Adipocyte (in vitro differentiated cells): ENCODE measurements around the gene VPS13D.
"Not testable (repeated sequence)": the region's sequence is repeated elsewhere in the genome, so short reads cannot be mapped to it uniquely, and the experiment has no call there.

ENCODE experiments used
- DNase-seq: peaks from one replicate; pipeline ENCODE4 v3.0.0-alpha.2; 2015; ENCODE audit warnings: low read depth
- H3K27me3 ChIP-seq: replicated peaks from 2 replicates; pipeline ENCODE4 v1.7.0; 2013; ENCODE audit warnings: mild to moderate bottlenecking, low read length, moderate library complexity; ENCODE audit not compliant: control insufficient read depth, insufficient read depth
- H3K36me3 ChIP-seq: 2 replicates; pipeline ENCODE4 v1.7.0; 2013; ENCODE audit warnings: low read length, mild to moderate bottlenecking, moderate library complexity; ENCODE audit not compliant: control insufficient read depth, insufficient read depth, severe bottlenecking
- H3K4me1 ChIP-seq: 2 replicates; pipeline ENCODE4 v1.7.0; 2013; ENCODE audit warnings: mild to moderate bottlenecking, low read length, moderate library complexity; ENCODE audit not compliant: control insufficient read depth, insufficient read depth
- H3K4me3 ChIP-seq: 2 replicates; pipeline ENCODE4 v1.7.0; 2013; ENCODE audit warnings: mild to moderate bottlenecking, low read length, moderate library complexity
- H3K9ac ChIP-seq: 2 replicates; pipeline ENCODE4 v1.7.0; 2013; ENCODE audit warnings: mild to moderate bottlenecking, low read length, moderate library complexity
- H3K9me3 ChIP-seq: 2 replicates; pipeline ENCODE4 v1.7.0; 2013; ENCODE audit warnings: mild to moderate bottlenecking, low read length, moderate library complexity; ENCODE audit not compliant: control insufficient read depth

Gene VPS13D

DNA sequence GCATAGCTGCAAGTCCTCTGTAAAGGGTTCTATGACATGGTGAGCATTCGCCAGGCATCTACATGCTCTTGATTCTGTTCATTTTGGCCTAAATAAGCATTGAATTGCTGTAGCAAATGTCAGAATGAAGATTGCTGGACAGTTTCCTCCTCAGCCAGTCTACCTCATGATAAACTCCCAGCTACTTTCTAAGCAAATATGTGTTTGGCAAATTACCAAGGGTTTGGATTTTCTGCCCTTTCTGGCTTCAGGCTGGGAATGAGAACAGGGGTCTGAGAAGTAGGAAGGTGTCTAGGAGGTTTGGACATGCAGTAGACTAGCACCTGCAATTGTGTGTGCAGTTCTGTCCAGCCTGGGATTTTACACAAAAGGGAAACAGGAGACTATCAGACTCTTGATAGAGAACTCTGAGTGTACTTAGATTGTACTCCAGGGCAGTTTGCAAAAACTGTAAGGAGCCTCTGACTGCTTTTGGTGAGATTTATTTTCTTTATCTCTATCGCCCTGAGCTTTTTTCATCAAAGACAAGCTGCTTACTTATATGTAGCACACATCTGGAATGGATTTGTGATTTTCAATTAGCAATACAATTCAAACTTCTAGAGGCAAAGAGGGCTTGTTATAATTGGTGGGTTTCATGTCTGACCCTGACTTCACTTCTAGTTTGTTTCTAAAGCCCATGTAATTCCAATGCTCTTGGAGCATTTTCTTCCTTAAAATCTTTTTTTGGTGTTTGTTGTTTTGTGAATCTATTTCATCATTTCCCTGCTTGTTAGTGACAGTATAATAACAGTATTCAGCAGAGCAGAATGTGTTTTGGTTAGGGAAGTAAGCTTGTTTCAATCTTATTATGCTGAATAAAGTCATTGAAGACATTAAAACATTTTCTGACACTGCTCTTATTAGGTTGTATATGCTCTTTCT is 150.8 kb downstream of the VPS13D start:
- Histone ChIP-seq H3K9me3 (no peaks in the 10 kb centered on the region), H3K9ac (peak overlapping the region; percentile 45), H3K4me1 (peaks cover 15% of the 10 kb centered on the region), H3K4me3 (no peak overlapping the region), H3K36me3 (peaks cover 80% of the 10 kb centered on the region), H3K27me3 (no peaks in the 10 kb centered on the region)
- peak; percentile 71 for DNase-seq

DNA sequence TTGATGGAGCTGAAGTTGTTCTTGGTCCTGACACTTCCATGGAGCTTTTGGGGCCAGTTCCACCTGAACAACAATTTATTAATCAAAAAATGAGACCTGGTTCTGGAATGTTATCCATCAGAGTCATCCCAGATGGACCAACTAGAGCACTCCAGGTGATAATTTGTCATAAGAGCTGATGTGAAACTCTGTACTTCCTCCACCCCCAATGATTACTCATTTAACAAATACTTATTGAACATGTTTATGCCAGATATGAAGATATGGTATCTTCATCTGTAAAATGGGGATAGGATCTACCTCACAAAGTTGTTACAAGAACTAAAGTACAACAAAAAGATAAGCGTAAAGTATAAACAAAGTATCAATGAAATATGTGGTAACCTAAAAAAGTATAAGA is 153.2 kb downstream of the VPS13D start:
- no peak for DNase-seq
- peaks cover 85% of the 10 kb centered on the region for H3K36me3 ChIP-seq
- H3K9ac ChIP-seq, result no peak overlapping the region
- H3K4me3 ChIP-seq, result no peak overlapping the region
- H3K4me1 ChIP-seq, result peaks cover 15% of the 10 kb centered on the region
- no peaks in the 10 kb centered on the region for H3K27me3 ChIP-seq
- H3K9me3 ChIP-seq, result peaks cover 19% of the 10 kb centered on the region

DNA sequence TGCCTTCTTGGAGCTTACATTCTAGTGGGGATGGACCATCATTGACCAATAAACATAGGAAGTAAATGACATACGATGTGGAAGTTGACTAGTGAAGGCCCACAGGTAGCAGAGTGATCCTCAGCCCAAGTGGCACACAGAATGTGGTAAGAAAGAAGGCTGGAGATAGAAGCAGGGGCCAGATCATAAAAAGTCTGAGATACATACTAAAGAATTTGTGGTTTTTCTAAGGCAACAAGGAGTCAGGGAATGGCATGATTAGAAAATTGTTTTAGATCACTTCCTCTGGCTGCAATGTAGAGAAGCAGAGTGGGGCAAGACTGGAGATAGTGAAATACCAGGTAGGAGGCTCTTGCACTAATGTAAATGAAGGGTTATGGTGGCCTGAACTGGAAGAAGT is 154.0 kb downstream of the VPS13D start:
- peak; percentile 11 for DNase-seq
- Histone ChIP-seq H3K9ac (no peak overlapping the region), H3K27me3 (no peaks in the 10 kb centered on the region), H3K36me3 (peaks cover 85% of the 10 kb centered on the region), H3K4me1 (peaks cover 15% of the 10 kb centered on the region), H3K9me3 (peaks cover 25% of the 10 kb centered on the region), H3K4me3 (no peak overlapping the region)

DNA sequence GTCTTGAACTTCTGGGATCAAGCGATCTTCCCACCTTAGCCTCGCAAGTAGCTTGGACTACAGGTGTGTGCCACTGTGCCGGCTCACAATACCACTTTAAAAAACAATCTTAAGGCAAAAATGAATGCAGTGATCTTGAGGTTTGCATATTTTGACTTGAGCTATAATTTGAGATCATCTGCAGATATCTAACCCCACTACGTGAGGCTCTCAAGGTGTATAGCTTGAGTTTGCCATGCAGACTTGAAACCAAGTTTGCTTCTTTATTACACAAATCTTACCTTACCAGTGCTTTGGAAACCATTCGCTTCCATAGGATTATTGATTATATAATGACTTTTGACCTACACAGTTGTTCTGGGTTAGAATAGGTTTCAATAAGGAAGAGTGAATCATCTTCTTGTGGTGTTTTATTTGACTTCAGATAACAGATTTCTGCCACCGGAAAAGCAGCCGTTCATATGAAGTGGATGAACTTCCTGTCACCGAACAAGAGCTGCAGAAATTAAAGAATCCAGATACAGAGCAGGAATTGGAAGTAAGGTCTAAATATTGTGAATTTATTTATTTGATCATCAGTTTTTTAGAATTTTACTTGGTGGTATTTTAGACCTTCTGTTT is 155.1 kb downstream of the VPS13D start:
- Histone ChIP-seq H3K27me3 (no peaks in the 10 kb centered on the region), H3K4me3 (no peak overlapping the region), H3K9ac (no peak overlapping the region), H3K36me3 (peaks cover 85% of the 10 kb centered on the region), H3K9me3 (peaks cover 27% of the 10 kb centered on the region), H3K4me1 (peaks cover 15% of the 10 kb centered on the region)
- DNase-seq, result no peak

DNA sequence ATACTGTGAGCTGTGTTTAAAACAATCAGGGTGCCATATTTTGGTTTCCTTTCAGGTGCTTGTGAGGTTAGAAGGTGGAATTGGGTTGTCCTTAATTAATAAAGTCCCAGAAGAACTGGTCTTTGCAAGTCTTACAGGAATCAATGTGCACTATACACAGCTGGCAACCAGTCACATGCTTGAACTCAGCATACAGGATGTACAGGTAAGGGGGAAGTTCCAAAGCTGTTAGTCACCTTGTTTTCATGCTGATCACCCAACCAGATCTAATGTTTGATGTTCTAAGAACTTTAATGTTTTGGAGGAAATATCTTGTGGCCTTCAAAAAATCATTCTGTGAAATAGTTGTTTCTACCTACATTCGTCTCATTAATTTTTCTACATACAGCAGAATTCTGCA is 156.3 kb downstream of the VPS13D start:
- no peaks in the 10 kb centered on the region for H3K27me3 ChIP-seq
- DNase-seq, result no peak
- H3K9me3 ChIP-seq, result peaks cover 27% of the 10 kb centered on the region
- H3K36me3 ChIP-seq, result peaks cover 84% of the 10 kb centered on the region
- H3K9ac ChIP-seq, result no peak overlapping the region
- peaks cover 5% of the 10 kb centered on the region for H3K4me1 ChIP-seq
- H3K4me3 ChIP-seq, result no peak overlapping the region

DNA sequence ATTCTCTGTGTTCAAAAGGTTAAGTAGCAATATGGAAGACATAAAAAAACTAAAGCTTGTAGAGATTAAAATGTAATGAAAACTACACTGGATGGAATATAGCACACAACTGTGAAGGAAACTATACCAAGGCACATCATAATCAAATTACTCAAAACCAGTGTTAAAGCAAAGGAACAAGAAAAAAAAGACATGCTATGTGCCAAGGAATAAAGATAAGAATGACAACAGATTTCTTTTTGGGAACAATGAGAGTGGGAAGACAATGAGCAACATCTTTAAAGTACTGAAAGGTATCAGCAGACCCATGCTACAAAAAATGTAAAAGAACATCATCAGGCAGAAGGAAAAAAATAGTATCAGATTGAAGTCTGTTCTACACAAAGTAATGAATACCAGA is 157.8 kb downstream of the VPS13D start:
- no peak for DNase-seq
- peaks cover 82% of the 10 kb centered on the region for H3K36me3 ChIP-seq
- H3K4me3 ChIP-seq, result peak overlapping the region; percentile 35

DNA sequence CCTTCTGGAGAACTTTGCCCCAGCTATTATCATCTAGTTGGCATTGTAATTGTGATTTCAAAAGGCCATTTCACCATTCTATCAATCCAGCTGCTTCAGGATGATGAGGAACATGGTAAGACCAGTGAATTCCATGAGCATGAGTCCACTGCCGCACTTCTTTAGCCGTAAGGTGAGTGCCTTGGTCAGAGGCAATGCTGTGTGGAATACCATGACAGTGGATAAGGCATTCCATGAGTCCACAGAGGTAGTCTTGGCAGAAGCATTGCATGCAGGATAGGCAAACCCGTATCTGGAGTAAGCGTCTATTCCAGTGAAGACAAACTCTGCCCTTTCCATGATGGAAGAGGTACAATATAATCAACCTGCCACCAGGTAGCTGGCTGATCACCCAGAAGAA is 160.5 kb downstream of the VPS13D start:
- H3K4me1 ChIP-seq, H3K4me3 ChIP-seq, H3K9ac ChIP-seq, H3K27me3 ChIP-seq, DNase-seq: not testable (repeated sequence)
- peaks cover 27% of the 10 kb centered on the region for H3K9me3 ChIP-seq
- H3K36me3 ChIP-seq, result peaks cover 62% of the 10 kb centered on the region

More for the DNA sequence above, 157.8 kb downstream of the VPS13D start:
- H3K27me3 ChIP-seq, result no peaks in the 10 kb centered on the region
- peaks cover 27% of the 10 kb centered on the region for H3K9me3 ChIP-seq
- no peaks in the 10 kb centered on the region for H3K4me1 ChIP-seq
- no peak overlapping the region for H3K9ac ChIP-seq

DNA sequence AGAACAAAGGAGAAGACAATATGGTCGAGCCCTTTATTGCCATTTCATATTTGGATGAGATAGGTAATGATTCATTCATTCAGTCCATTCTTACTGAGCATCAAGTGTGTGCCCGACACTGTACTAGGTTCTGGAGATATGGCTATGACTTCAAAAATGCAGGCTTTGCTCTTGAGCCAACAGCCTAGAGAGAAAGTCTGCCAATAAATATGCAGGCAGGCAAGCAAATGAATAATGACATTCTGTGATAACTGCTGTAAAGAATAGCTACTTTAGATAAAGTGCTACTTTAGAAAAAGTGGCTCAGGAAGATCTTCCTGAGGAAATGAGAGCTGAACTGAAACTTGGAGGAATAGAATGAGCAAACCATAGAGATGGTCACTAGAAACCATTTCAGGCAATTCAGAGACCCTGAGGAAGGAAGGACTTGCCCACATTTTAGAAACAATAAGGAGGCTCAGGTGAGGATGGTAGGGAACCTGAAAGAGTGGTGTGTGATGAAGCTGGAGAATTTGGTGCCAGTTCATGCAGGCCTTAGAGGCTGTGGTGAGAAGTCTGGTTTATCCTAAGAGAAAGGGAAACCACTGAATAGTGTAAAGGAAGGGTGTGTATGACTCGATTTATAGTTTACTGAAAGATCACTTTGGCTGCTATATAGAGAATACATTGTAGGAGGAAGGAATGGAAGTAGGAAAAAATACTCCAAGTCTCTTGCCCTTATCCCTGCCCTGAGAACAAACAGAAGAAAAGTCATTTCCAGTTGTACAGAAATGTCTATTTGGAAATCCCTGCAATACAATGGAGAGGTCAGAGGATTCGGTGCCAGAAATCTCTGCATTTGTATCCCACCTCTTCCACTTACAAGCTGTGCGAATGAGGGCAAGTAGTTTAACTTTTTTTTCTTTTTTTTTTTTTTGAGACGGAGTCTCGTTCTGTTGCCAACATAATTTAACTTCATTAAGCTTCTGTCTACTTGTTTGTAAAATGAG is 167.9 kb downstream of the VPS13D start:
- peaks cover 18% of the 10 kb centered on the region for H3K36me3 ChIP-seq
- H3K9me3 ChIP-seq, result no peaks in the 10 kb centered on the region
- H3K9ac ChIP-seq, result no peak overlapping the region
- H3K27me3 ChIP-seq, result no peaks in the 10 kb centered on the region
- H3K4me1 ChIP-seq, result peaks cover 29% of the 10 kb centered on the region
- H3K4me3 ChIP-seq, result no peak overlapping the region
- no peak for DNase-seq

DNA sequence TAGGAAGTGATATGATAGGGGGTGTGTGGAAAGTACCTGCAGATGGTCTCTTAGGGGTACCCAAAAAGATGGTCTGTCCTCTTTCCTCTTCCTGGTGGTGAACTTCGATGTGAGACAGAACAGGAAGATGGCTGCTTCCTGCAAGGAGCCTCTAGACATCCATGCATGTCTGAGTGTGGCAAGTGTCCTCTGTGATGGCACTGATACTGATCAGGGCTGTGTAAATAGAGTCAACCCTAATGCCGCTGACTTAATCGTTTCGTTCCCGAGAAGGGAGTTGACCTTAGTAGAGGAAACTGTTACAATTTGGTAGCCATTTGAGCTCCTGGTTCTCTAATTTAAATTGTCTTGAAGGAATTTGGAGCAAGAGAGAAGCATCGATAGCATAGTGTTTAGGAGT is 168.6 kb downstream of the VPS13D start:
- H3K9ac ChIP-seq, result no peak overlapping the region
- H3K9me3 ChIP-seq, result no peaks in the 10 kb centered on the region
- no peaks in the 10 kb centered on the region for H3K27me3 ChIP-seq
- peaks cover 33% of the 10 kb centered on the region for H3K4me1 ChIP-seq
- H3K36me3 ChIP-seq, result peaks cover 22% of the 10 kb centered on the region
- no peak overlapping the region for H3K4me3 ChIP-seq
- DNase-seq, result no peak

DNA sequence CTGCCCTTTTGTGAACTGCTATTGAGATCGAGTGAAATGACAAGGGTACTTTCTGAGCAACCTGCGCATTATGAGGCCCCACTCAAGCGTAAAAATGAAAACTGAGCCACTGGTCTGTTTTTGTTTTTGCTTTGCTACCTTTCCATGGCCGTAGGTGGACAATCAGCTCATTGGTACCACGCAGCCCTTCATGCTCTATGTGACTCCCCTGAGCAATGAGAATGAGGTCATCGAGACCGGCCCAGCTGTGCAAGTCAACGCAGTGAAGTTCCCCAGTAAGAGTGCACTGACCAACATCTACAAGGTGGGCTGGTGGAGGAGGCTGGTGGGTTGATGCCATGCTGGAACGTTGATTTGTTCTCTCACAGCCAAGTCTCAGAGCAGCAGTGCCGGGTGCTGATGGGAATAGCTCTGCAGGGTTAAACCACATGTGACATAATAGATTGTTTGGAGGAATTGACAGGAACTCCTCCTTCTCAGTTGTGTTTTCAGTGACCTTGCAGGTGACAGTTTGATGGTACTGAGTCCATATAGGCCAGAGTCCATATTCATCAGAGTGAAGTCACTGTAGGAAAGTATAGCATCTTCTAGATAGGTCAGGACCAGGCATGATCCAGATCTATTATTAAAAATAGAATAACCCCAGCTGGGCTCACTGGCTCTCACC is 170.3 kb downstream of the VPS13D start:
- Histone ChIP-seq H3K4me1 (peaks cover 37% of the 10 kb centered on the region), H3K27me3 (no peaks in the 10 kb centered on the region), H3K4me3 (no peak overlapping the region), H3K36me3 (peaks cover 35% of the 10 kb centered on the region), H3K9ac (no peak overlapping the region), H3K9me3 (no peaks in the 10 kb centered on the region)
- no peak for DNase-seq
